Measurements from ENCODE around the gene VPS37D.

Gene VPS37D

DNA sequence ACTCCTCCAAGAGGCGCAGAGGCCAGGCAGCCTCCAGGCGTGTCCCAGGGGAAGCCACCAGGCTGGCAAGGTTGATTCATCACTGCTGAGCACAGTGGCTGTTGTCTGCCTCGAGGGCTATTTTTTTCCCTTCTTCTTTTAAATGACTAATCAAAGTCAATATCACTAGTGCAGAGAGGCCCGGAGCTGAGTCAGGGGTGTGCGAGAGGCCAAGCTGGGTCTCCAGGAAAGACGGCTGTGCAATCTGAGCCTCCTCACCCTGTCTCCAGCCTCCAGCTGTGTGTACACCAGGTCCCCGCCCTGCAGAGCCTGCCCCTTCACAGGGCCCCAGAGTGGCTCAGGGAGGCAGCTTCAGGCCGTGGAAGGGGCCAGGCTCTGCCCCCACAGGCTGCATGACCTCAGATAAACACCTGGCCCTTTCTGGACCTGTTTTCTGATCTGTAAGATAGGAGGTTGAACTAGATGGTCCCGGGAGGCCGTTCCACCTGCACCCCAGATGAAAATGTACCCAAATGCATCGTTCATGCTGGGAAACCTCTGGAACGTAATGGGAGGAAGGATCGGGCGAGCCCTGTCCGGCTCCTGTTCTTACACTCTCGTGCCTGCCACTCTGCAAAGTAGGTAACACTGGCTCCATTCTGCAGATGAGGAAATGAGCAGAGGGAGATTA is 48.2 kb downstream of the VPS37D start:
- peak; percentile 92 for DNase-seq (ENCODE audit: low read depth)
- H3K4me3 ChIP-seq (replicated peaks; ENCODE audit: low read depth, low read length), result no peak overlapping the region
- TF ChIP-seq, protein P1, sequence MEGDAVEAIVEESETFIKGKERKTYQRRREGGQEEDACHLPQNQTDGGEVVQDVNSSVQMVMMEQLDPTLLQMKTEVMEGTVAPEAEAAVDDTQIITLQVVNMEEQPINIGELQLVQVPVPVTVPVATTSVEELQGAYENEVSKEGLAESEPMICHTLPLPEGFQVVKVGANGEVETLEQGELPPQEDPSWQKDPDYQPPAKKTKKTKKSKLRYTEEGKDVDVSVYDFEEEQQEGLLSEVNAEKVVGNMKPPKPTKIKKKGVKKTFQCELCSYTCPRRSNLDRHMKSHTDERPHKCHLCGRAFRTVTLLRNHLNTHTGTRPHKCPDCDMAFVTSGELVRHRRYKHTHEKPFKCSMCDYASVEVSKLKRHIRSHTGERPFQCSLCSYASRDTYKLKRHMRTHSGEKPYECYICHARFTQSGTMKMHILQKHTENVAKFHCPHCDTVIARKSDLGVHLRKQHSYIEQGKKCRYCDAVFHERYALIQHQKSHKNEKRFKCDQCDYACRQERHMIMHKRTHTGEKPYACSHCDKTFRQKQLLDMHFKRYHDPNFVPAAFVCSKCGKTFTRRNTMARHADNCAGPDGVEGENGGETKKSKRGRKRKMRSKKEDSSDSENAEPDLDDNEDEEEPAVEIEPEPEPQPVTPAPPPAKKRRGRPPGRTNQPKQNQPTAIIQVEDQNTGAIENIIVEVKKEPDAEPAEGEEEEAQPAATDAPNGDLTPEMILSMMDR (IDR thresholded peaks at IDR 0.05; ENCODE audit: low read length, missing control alignments), result no peak

DNA sequence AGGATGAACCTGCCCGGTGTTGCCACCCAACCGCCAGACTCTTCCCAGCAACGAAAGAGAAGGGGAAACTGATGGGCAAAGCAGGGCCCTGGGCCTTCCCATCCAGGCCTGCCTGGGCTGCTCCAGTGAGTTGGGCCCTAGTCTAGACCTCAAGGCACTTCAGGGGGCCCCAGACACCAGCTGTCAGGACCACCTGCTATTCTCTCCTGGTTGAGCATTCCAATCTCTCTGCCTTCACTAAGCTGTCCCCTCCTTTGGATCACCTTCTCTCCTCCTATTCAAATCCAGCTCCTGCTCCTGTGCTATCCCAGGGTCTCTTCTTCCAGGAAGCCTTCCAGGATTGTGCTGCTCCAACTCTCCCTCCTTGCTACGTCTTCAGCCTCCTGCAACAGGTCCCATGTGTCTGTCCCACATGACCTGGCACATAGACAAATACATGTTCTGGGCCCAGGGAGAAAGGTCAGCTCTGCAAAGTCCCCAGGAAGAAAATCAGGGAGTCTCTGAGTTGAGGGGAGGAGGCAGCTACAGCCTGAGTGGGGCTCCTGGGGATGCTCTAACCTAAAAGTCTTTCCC is 48.8 kb downstream of the VPS37D start:
- TF ChIP-seq, protein P1 (IDR thresholded peaks at IDR 0.05; ENCODE audit: low read length, missing control alignments), result no peak
- H3K4me3 ChIP-seq (replicated peaks; ENCODE audit: low read depth, low read length), result no peak overlapping the region

DNA sequence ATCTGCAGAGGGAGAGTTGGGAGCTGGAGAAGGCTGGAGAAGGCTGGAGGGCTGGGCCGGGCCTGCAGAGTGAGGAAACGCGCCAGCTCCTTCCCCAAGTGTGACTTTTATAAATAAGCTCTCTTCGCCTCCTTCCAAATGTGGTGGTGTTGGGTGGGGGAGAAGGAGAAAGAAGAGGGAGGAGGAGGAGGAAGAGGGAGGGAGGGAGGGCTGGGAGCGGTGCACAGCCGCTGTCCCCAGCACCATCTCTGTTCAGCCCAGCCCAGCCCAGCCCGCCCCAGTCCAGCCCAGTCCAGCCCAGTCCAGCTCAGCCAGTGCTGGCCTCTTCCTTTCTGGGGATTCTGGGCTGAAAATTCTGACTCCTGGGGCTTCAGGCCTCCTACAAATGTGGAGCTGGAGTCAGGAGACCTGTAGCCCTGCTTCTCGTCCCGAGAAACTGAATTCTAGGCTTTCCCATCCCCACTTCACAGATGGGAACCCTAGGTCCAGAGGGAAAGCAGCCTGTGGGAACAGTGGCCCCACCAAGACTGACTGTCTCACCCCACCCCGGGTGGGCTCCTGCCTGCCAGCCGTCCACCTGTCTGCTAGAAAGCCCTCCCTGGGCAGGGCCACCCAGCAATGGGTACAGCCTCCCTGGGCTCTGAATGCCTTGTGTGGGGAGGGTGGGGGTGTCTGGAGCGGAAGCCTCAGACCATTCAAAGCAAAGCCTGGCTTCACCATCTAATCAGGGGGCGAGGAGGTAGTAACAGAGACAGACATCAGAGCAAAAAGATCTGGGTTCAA is 49.6 kb downstream of the VPS37D start:
- TF ChIP-seq, protein P1 (IDR thresholded peaks at IDR 0.05; ENCODE audit: low read length, missing control alignments), result no peak
- H3K4me3 ChIP-seq (replicated peaks; ENCODE audit: low read depth, low read length), result peak overlapping the region; percentile 81
- no peak for DNase-seq (ENCODE audit: low read depth)

More for the DNA sequence above, 48.8 kb downstream of the VPS37D start:
- DNase-seq (ENCODE audit: low read depth), result no peak

DNA sequence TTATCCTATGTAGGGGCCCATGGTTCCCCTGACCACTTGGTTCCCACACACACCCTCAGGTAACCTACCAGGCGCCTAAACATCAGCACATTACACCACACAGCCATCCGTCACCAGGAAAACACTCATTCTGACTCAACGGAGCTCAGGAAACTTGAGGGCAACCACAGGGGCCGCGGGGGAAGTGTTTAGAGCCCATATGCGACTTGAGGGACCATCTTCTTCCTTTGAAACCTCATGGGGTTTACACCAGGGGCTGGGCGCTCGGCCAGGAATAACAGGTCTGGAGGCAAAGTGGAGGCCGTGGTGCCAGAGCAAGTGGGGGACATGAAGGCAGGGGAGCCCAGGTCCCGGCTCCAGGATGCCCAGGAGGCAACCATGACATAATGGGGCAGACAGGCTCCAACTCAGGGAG is 50.4 kb downstream of the VPS37D start:
- peak overlapping the region; percentile 81 for H3K4me3 ChIP-seq (replicated peaks; ENCODE audit: low read depth, low read length)
- DNase-seq (ENCODE audit: low read depth), result peak; percentile 84

GRCh38 chr7:73718438-73718881 is 50.8 kb downstream of the VPS37D start:
- TF ChIP-seq, protein P1 (IDR thresholded peaks at IDR 0.05; ENCODE audit: low read length, missing control alignments), result no peak
- DNase-seq (ENCODE audit: low read depth), result no peak

More for the DNA sequence above, 50.4 kb downstream of the VPS37D start:
- TF ChIP-seq, protein P1 (IDR thresholded peaks at IDR 0.05; ENCODE audit: low read length, missing control alignments), result no peak

GRCh38 chr7:73718905-73719805 is 51.5 kb downstream of the VPS37D start, which contains the start of gene STX1A:
Gene STX1A, minus strand, starts transcription at chr7:73719669. Its CDS starts 38 bp downstream, at chr7:73719631.
- H3K4me3 ChIP-seq (replicated peaks; ENCODE audit: low read depth, low read length), result peak within 1 kb of the TSS; percentile 81
- TF ChIP-seq, protein P1 (IDR thresholded peaks at IDR 0.05; ENCODE audit: low read length, missing control alignments), result no peak
- peak; percentile 66 for DNase-seq (ENCODE audit: low read depth)

More at GRCh38 chr7:73718438-73718881, 50.8 kb downstream of the VPS37D start:
- peak overlapping the region; percentile 81 for H3K4me3 ChIP-seq (replicated peaks; ENCODE audit: low read depth, low read length)
